ENCODE results near the gene SLX4IP. TPM values are rescaled to one million over a fixed set of nuclear protein-coding genes. Genes with fewer than 3 reads are reported as not detected.
A peak's percentile ranks its signal among the peaks of the same experiment; 100 is the strongest.

Gene SLX4IP
- total and polyA plus RNA-seq, 2 of the 13 experiments (the other 11 are each of a cell fraction or from before 2014, with no cell fraction given) = 3.6 to 7.3 TPM

DNA sequence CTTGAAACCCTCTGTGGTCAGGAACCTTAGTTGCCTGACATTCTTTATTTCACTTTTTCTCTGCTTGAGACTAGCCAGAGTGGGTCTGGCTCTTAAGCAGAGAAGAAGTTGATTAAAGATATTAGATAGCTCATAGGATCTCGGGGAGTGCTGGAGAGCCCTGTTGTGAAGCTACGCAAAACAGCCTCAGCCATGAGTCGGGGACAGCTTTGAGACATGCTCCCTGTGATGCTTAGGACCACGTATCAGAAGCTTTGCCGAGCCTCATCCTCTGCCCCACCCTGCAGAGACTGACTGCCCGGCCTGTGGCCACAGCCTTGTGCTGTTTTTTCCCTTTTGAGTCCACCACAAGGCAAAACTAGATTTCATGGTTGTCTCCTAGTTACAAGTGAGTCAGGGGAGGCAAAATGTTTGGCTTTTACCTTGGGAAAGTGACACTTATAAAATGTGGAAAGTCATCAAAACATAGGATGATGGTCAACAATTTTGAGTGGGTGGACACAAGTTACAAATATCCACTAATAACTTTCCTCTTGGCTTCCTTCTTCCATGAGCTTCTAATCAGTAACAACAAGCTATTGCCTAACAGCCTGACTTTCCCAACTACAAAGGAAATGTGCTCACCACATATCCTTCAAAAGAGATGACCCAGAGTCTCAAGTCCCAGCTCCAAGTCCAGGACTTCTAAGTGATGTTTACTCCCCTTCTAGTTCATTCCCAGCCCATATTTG is 130.3 kb downstream of the SLX4IP start (continued):
- TF ChIP-seq, protein P1, sequence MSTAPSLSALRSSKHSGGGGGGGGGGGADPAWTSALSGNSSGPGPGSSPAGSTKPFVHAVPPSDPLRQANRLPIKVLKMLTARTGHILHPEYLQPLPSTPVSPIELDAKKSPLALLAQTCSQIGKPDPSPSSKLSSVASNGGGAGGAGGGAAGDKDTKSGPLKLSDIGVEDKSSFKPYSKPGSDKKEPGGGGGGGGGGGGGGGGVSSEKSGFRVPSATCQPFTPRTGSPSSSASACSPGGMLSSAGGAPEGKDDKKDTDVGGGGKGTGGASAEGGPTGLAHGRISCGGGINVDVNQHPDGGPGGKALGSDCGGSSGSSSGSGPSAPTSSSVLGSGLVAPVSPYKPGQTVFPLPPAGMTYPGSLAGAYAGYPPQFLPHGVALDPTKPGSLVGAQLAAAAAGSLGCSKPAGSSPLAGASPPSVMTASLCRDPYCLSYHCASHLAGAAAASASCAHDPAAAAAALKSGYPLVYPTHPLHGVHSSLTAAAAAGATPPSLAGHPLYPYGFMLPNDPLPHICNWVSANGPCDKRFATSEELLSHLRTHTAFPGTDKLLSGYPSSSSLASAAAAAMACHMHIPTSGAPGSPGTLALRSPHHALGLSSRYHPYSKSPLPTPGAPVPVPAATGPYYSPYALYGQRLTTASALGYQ (CRISPR knock-in tag; IDR thresholded peaks at IDR 0.05) = peak; percentile 62; the same call in 1 of the 2 replicates
- TF ChIP-seq TSC22D2 (CRISPR knock-in tag; IDR thresholded peaks at IDR 0.05; ENCODE audit: borderline replicate concordance) (peak; percentile 36; the same call in 1 of the 2 replicates), SNAI1 (CRISPR knock-in tag; IDR thresholded peaks at IDR 0.05; ENCODE audit: borderline replicate concordance) (no peak), YEATS2 (CRISPR knock-in tag; IDR thresholded peaks at IDR 0.05; ENCODE audit: borderline replicate concordance) (peak; percentile 72; the same call in 1 of the 2 replicates), ZNF12 (CRISPR knock-in tag; IDR thresholded peaks at IDR 0.05) (peak; percentile 62), KLF15 (CRISPR knock-in tag; IDR thresholded peaks at IDR 0.05; ENCODE audit: borderline replicate concordance) (no peak), LCORL (IDR thresholded peaks at IDR 0.05) (no peak), LCORL (CRISPR knock-in tag; IDR thresholded peaks at IDR 0.05) (peak; percentile 71), ZNF180 (CRISPR knock-in tag; IDR thresholded peaks at IDR 0.05; ENCODE audit: borderline replicate concordance, low read depth) (no peak), ATRX (CRISPR knock-in tag; IDR thresholded peaks at IDR 0.05; ENCODE audit: borderline replicate concordance) (0 out of 2 replicates have a peak, but pooled peaks have one; percentile 27), CBX1 (IDR thresholded peaks at IDR 0.05; ENCODE audit: low read depth) (peak; percentile 74)
- TF ChIP-seq, protein P2, sequence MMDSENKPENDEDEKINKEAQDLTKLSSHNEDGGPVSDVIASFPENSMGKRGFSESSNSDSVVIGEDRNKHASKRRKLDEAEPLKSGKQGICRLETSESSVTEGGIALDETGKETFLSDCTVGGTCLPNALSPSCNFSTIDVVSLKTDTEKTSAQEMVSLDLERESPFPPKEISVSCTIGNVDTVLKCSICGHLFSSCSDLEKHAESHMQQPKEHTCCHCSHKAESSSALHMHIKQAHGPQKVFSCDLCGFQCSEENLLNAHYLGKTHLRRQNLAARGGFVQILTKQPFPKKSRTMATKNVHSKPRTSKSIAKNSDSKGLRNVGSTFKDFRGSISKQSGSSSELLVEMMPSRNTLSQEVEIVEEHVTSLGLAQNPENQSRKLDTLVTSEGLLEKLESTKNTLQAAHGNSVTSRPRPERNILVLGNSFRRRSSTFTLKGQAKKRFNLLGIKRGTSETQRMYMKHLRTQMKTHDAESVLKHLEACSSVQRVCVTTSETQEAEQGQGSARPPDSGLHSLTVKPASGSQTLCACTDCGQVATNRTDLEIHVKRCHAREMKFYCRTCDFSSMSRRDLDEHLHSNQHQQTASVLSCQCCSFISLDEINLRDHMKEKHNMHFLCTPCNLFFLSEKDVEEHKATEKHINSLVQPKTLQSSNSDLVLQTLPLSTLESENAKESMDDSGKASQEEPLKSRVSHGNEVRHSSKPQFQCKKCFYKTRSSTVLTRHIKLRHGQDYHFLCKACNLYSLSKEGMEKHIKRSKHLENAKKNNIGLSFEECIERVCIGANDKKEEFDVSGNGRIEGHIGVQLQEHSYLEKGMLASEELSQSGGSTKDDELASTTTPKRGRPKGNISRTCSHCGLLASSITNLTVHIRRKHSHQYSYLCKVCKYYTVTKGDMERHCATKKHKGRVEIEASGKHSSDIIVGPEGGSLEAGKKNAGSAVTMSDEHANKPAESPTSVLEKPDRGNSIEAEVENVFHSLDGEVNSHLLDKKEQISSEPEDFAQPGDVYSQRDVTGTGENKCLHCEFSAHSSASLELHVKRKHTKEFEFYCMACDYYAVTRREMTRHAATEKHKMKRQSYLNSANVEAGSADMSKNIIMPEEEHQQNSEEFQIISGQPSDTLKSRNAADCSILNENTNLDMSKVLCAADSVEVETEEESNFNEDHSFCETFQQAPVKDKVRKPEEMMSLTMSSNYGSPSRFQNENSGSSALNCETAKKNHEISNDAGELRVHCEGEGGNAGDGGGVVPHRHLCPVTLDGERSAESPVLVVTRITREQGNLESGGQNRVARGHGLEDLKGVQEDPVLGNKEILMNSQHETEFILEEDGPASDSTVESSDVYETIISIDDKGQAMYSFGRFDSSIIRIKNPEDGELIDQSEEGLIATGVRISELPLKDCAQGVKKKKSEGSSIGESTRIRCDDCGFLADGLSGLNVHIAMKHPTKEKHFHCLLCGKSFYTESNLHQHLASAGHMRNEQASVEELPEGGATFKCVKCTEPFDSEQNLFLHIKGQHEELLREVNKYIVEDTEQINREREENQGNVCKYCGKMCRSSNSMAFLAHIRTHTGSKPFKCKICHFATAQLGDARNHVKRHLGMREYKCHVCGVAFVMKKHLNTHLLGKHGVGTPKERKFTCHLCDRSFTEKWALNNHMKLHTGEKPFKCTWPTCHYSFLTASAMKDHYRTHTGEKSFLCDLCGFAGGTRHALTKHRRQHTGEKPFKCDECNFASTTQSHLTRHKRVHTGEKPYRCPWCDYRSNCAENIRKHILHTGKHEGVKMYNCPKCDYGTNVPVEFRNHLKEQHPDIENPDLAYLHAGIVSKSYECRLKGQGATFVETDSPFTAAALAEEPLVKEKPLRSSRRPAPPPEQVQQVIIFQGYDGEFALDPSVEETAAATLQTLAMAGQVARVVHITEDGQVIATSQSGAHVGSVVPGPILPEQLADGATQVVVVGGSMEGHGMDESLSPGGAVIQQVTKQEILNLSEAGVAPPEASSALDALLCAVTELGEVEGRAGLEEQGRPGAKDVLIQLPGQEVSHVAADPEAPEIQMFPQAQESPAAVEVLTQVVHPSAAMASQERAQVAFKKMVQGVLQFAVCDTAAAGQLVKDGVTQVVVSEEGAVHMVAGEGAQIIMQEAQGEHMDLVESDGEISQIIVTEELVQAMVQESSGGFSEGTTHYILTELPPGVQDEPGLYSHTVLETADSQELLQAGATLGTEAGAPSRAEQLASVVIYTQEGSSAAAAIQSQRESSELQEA (CRISPR knock-in tag; IDR thresholded peaks at IDR 0.05; ENCODE audit: not compliant biosample characterization) = no peak
- TF ChIP-seq, protein P3, sequence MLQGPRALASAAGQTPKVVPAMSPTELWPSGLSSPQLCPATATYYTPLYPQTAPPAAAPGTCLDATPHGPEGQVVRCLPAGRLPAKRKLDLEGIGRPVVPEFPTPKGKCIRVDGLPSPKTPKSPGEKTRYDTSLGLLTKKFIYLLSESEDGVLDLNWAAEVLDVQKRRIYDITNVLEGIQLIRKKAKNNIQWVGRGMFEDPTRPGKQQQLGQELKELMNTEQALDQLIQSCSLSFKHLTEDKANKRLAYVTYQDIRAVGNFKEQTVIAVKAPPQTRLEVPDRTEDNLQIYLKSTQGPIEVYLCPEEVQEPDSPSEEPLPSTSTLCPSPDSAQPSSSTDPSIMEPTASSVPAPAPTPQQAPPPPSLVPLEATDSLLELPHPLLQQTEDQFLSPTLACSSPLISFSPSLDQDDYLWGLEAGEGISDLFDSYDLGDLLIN (CRISPR knock-in tag; IDR thresholded peaks at IDR 0.05; ENCODE audit: borderline replicate concordance) = 0 out of 2 replicates have a peak, but pooled peaks have one; percentile 38
